ENCODE measurements around the gene TMPRSS7.

The TMPRSS7 gene

DNA sequence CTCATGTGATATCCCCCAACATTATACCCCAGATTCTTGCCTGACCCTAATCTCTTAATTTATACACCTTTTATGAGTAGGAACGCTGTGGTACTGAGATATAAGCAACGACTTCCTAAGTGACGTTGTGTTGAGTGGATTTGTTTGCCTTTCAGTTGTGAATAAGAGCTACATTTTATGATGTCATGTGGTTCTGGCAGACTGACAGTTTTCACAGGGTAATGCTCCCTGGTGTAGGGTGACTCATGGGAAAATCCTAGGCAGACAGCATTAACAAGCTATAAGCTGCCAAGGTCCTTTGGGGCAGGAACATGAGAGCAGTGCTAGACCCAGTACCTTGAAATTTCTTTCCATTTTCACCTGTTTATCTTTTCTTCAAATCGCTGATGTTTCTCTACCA, 62.8 kb downstream of the TMPRSS7 start:
- Histone ChIP-seq H3K27ac (peak overlapping the region; percentile 74), H3K27me3 (replicated peaks) (no peaks in the 10 kb centered on the region), H3K36me3 (replicated peaks) (peaks cover 2% of the 10 kb centered on the region), H3K4me3 (ENCODE audit: low read depth, low read length) (no peak overlapping the region)
- peak; percentile 100 for DNase-seq
- TF ChIP-seq, protein P1, sequence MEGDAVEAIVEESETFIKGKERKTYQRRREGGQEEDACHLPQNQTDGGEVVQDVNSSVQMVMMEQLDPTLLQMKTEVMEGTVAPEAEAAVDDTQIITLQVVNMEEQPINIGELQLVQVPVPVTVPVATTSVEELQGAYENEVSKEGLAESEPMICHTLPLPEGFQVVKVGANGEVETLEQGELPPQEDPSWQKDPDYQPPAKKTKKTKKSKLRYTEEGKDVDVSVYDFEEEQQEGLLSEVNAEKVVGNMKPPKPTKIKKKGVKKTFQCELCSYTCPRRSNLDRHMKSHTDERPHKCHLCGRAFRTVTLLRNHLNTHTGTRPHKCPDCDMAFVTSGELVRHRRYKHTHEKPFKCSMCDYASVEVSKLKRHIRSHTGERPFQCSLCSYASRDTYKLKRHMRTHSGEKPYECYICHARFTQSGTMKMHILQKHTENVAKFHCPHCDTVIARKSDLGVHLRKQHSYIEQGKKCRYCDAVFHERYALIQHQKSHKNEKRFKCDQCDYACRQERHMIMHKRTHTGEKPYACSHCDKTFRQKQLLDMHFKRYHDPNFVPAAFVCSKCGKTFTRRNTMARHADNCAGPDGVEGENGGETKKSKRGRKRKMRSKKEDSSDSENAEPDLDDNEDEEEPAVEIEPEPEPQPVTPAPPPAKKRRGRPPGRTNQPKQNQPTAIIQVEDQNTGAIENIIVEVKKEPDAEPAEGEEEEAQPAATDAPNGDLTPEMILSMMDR (IDR thresholded peaks at IDR 0.05; ENCODE audit: low read depth, low read length, missing control alignments) = no peak
- in situ Hi-C loops (cut with HindIII; ENCODE audit: low pct_ligation_motif_present, low sequenced_read_pairs) = no loop called here

DNA sequence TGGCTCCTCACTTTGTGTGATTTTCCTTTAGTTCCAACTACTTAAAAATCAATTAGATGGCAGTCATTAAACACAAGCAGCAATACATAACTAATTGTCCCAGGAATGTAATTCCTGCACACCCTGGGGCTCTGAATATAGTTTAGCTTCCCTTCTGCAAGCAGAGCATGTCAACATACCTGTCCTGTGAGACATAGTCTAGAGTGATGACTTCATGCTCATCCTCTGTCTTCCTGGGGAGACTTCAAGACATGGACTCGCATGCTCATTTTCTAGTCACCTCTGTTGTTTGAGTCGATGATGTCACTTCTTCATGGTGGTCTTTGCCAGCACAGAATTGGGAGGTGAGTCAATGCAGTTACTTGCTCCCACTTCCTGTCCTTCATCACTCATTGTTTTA, 67.4 kb downstream of the TMPRSS7 start:
- TF ChIP-seq, protein P1 (IDR thresholded peaks at IDR 0.05; ENCODE audit: low read depth, low read length, missing control alignments) = no peak
- Histone ChIP-seq H3K27ac (peak overlapping the region; percentile 35), H3K36me3 (replicated peaks) (peaks cover 3% of the 10 kb centered on the region), H3K27me3 (replicated peaks) (no peaks in the 10 kb centered on the region), H3K4me3 (ENCODE audit: low read depth, low read length) (no peak overlapping the region)
- peak; percentile 85 for DNase-seq
- in situ Hi-C loops (cut with HindIII; ENCODE audit: low pct_ligation_motif_present, low sequenced_read_pairs) = no loop called here

DNA sequence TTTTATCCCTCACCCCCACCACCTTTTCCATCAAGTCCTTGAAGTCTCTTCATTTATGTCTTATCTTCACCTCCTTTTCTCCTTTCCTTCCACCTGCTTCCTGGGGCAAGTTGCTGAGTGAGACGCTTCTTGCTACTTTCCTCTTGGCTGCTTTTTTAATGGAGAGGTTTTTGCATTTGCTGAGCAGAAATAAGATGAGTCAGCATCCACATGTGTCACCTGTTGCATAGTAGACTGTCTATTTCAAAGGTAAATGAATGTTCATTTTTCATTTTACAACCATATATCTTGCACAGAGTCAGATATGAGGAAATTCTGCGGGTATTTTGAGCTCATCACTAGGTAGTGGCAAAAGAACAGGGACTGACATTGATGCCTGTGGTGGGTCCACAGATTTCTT, 70.2 kb downstream of the TMPRSS7 start:
- H3K36me3 ChIP-seq (replicated peaks) = peaks cover 3% of the 10 kb centered on the region
- no peaks in the 10 kb centered on the region for H3K27me3 ChIP-seq (replicated peaks)
- H3K27ac ChIP-seq = no peak overlapping the region
- no peak for DNase-seq
- in situ Hi-C loops (cut with HindIII; ENCODE audit: low pct_ligation_motif_present, low sequenced_read_pairs) = no loop called here
- TF ChIP-seq, protein P1 (IDR thresholded peaks at IDR 0.05; ENCODE audit: low read depth, low read length, missing control alignments) = no peak
- no peak overlapping the region for H3K4me3 ChIP-seq (ENCODE audit: low read depth, low read length)

DNA sequence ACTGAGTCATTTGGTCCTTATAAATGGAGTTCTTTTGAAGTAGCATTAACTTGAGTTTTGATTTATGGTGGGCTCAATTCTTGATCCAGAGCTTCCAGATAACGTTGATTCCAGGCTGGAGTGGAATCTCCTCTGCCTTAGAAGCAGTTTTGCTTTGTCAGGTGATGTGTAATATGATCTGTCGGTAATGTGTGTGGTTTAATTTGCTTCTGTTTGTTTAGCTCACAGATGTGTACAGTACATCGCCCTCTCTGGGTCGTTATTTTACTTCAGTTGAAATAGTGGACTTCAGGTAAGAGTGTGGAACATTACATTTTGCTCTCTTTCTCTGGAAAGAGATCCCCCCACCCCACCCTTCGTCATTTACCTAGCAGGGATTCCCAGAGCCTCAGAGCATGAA, 74.8 kb downstream of the TMPRSS7 start:
- Histone ChIP-seq H3K4me3 (ENCODE audit: low read depth, low read length) (no peak overlapping the region), H3K27me3 (replicated peaks) (no peaks in the 10 kb centered on the region), H3K36me3 (replicated peaks) (peaks cover 14% of the 10 kb centered on the region), H3K27ac (no peak overlapping the region)
- TF ChIP-seq, protein P1 (IDR thresholded peaks at IDR 0.05; ENCODE audit: low read depth, low read length, missing control alignments) = no peak
- in situ Hi-C loops (cut with HindIII; ENCODE audit: low pct_ligation_motif_present, low sequenced_read_pairs) = no loop called here
- DNase-seq = no peak

DNA sequence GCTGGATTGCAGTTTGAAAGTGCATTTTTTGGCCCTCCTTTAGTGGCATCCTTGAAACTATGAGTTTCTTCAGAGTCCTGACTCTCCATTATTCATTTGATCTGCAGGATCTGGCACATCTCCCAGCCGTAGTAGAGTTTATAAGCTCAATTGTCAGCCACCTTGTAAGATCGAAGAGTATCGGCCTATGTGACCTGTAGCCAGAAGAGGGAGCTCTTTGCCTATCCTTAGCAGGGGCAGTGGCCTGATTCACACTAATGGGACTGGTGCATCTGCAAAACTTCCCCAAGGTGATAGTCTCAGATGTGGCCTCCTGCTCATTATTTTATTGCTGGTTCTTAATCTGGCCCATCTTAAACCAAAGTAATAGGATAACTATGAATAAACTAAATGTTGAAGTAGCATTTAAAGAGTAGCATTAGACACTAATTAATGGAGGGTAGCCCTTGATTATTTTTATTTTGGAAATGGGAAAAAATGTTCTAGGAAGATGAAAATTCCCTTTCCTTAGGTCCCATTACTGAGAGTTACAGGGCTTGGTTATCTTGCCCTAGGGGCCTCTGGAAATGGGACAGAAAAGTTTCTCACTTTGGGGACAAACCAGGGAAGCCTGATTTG, 77.4 kb downstream of the TMPRSS7 start:
- H3K4me3 ChIP-seq (ENCODE audit: low read depth, low read length) = no peak overlapping the region
- in situ Hi-C loops (cut with HindIII; ENCODE audit: low pct_ligation_motif_present, low sequenced_read_pairs) = no loop called here
- H3K27ac ChIP-seq = no peak overlapping the region
- H3K27me3 ChIP-seq (replicated peaks) = no peaks in the 10 kb centered on the region
- H3K36me3 ChIP-seq (replicated peaks) = peaks cover 14% of the 10 kb centered on the region
- TF ChIP-seq, protein P1 (IDR thresholded peaks at IDR 0.05; ENCODE audit: low read depth, low read length, missing control alignments) = peak; percentile 85
- peak; percentile 65 for DNase-seq

DNA sequence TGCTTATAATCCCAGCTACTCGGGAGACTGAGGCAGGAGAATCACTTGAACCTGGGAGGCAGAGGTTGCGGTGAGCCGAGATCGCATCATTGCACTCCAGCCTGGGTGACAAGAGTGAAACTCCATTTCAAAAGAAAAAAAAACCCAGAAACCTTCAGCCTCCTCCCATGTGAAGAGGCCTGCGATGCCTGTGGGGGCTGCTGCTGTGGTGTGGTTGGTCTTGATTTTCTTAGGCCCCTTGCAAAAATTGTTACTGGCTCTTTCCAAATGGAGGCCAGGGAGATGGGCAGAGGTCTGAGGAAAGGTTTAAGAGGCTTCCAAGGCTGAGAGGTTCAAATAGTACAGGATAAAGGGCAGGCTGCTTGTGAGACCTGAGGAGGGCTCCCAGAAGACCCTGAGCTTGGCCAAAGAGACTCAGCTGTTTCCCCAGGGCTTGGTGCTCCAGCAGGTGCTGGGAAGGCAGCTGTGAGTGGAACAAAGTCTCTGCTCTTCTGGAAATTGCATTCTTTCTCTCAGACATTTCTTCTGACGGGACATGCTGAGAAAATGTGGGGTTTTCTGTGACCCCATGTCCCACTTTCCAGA, 80.1 kb downstream of the TMPRSS7 start:
- TF ChIP-seq, protein P1 (IDR thresholded peaks at IDR 0.05; ENCODE audit: low read depth, low read length, missing control alignments) = no peak
- no peak for DNase-seq
- no peak overlapping the region for H3K27ac ChIP-seq
- in situ Hi-C loops (cut with HindIII; ENCODE audit: low pct_ligation_motif_present, low sequenced_read_pairs) = no loop called here
- no peak overlapping the region for H3K4me3 ChIP-seq (ENCODE audit: low read depth, low read length)
- H3K27me3 ChIP-seq (replicated peaks) = no peaks in the 10 kb centered on the region
- peaks cover 14% of the 10 kb centered on the region for H3K36me3 ChIP-seq (replicated peaks)
